Stimulated activated CD8-positive, alpha-beta memory T cell treated with anti-CD3 and anti-CD28 coated beads, Interleukin-15, amount 100 ng/mL, for 48 hours (primary cell): ENCODE measurements around the gene SMARCB1.
A peak's percentile ranks its signal among the peaks of the same experiment; 100 is the strongest.

ENCODE experiments used
- DNase-seq, 2 donors: peaks; one replicate each; pipeline ENCODE4 v3.0.0-alpha.2; 2020; ENCODE audit warnings: low read depth in 2 of 2

The SMARCB1 gene

GRCh38 chr22:23831781-23832180, 45.0 kb downstream of the SMARCB1 start:
- DNase-seq: no peak

- no peak for DNase-seq
These were observed 45.7 kb downstream of the SMARCB1 start for GRCh38 chr22:23832226-23833016.

GRCh38 chr22:23833017-23833751, 46.4 kb downstream of the SMARCB1 start:
- no peak for DNase-seq

- DNase-seq: no peak
These were observed 47.1 kb downstream of the SMARCB1 start for GRCh38 chr22:23833911-23834317.

GRCh38 chr22:23834406-23834792, 47.6 kb downstream of the SMARCB1 start:
- no peak for DNase-seq

- no peak for DNase-seq
These were observed 48.2 kb downstream of the SMARCB1 start for GRCh38 chr22:23834793-23835483.

- no peak for DNase-seq
These were observed 48.8 kb downstream of the SMARCB1 start for GRCh38 chr22:23835484-23836144.

- no peak for DNase-seq
These were observed 49.5 kb downstream of the SMARCB1 start for GRCh38 chr22:23836281-23836680.

- no peak for DNase-seq
These were observed 50.1 kb downstream of the SMARCB1 start for GRCh38 chr22:23836692-23837495.

GRCh38 chr22:23837496-23837859, 50.7 kb downstream of the SMARCB1 start:
- DNase-seq: no peak

GRCh38 chr22:23837911-23838680, 51.3 kb downstream of the SMARCB1 start:
- no peak for DNase-seq

GRCh38 chr22:23838681-23839468, 52.1 kb downstream of the SMARCB1 start, which contains the start of gene DERL3:
Gene DERL3, minus strand, starts transcription at chr22:23839006. Its CDS starts 19 bp downstream, at chr22:23838987.
- peak; percentile 93 to 97 for DNase-seq

- DNase-seq: no peak
These were observed 53.3 kb downstream of the SMARCB1 start for GRCh38 chr22:23840026-23840425.

- no peak for DNase-seq
These were observed 54.5 kb downstream of the SMARCB1 start for GRCh38 chr22:23841292-23841691.

GRCh38 chr22:23841736-23842445, 55.1 kb downstream of the SMARCB1 start:
- DNase-seq: no peak

GRCh38 chr22:23842599-23842998, 55.8 kb downstream of the SMARCB1 start:
- DNase-seq: no peak

- DNase-seq: no peak
These were observed 58.0 kb downstream of the SMARCB1 start for GRCh38 chr22:23844739-23845202.

- DNase-seq: no peak
These were observed 58.7 kb downstream of the SMARCB1 start for GRCh38 chr22:23845265-23846080.
